Rectal smooth muscle tissue (tissue), 1 donor: ENCODE results near the gene PLEKHG4B.
"Not testable (repeated sequence)": the region's sequence is repeated elsewhere in the genome, so short reads cannot be mapped to it uniquely, and the experiment has no call there.

Source experiments
- H3K27ac ChIP-seq: one replicate; pipeline ENCODE4 v1.7.0; 2013; ENCODE audit warnings: low read depth, low read length, inconsistent platforms
- H3K27me3 ChIP-seq: one replicate; pipeline ENCODE4 v1.7.0; 2013; ENCODE audit warnings: low read length; ENCODE audit not compliant: control insufficient read depth, insufficient read depth
- H3K36me3 ChIP-seq: one replicate; pipeline ENCODE4 v1.7.0; 2013; ENCODE audit warnings: low read length; ENCODE audit not compliant: control insufficient read depth, insufficient read depth
- H3K4me1 ChIP-seq: one replicate; pipeline ENCODE4 v1.7.0; 2013; ENCODE audit warnings: low read length; ENCODE audit not compliant: control insufficient read depth, insufficient read depth
- H3K4me3 ChIP-seq: one replicate; pipeline ENCODE4 v1.7.0; 2013; ENCODE audit warnings: low read length
- H3K9ac ChIP-seq: one replicate; pipeline ENCODE4 v1.7.0; 2013; ENCODE audit warnings: low read length

The PLEKHG4B gene

DNA sequence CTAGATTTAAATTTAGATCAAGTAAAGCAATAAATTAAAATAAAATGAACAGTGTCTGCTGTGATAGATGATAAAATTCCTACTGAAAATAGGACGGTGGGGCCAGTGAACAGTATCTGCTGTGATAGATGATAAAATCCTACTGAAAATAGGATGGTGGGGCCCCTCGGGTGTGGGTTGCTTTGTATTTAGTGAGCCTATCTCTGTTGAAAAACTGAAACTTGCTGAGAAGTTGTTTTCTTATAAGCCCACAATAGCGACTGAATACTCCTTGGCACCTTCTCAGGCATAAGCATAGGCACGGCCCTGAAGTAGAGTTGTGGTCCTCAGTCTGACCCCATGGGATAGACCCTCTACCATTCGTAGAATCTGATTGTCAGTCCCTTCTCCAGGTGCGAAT lies 131.8 kb downstream of the PLEKHG4B start:
- H3K9ac ChIP-seq, result no peak overlapping the region
- H3K27me3 ChIP-seq, result no peaks in the 10 kb centered on the region
- H3K36me3 ChIP-seq, result peaks cover 16% of the 10 kb centered on the region
- H3K4me1 ChIP-seq, result no peaks in the 10 kb centered on the region
- no peak overlapping the region for H3K4me3 ChIP-seq
- no peak overlapping the region for H3K27ac ChIP-seq

DNA sequence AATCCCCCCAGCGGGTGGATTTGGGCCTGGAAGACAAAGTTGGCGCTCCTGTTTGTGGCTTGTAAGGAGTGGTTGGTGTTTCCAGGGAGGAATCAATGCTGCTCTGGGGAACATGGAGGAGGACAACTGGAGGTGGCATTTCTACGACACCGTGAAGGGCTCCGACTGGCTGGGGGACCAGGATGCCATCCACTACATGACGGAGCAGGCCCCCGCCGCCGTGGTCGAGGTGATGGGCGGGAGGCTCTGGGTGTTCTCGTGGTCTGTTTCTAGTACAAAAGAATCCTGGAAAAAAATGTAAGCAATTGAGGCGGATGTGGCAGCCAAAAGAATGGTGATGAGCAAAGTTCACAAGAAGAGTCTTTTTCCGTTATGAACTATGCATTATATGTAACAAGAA lies 133.4 kb downstream of the PLEKHG4B start:
- Histone ChIP-seq H3K27me3 (no peaks in the 10 kb centered on the region), H3K9ac (no peak overlapping the region), H3K4me3 (no peak overlapping the region), H3K4me1 (no peaks in the 10 kb centered on the region), H3K27ac (no peak overlapping the region), H3K36me3 (peaks cover 19% of the 10 kb centered on the region)

DNA sequence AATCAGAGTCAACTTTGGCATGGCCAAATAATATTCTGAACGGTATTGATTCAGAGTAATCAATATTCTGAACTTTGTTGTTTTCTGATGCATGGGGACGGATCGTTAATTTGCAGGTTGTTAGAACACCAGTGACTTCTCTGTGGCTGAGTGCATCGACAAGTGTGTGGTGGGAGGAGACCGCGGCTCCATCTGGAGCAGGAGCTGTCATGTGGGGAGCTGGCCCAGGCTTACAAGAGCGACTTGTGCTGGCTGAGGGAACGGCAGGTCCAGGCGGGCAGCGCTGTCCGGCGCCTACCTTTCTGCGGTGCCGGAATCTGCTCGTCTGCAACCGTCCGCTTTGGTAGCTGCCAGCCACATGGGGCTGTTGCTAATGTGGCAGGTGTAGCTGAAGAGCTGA lies 135.4 kb downstream of the PLEKHG4B start:
- not testable (repeated sequence) for H3K4me1 ChIP-seq, H3K27ac ChIP-seq, H3K4me3 ChIP-seq, H3K27me3 ChIP-seq, H3K9ac ChIP-seq
- H3K36me3 ChIP-seq, result peaks cover 23% of the 10 kb centered on the region

DNA sequence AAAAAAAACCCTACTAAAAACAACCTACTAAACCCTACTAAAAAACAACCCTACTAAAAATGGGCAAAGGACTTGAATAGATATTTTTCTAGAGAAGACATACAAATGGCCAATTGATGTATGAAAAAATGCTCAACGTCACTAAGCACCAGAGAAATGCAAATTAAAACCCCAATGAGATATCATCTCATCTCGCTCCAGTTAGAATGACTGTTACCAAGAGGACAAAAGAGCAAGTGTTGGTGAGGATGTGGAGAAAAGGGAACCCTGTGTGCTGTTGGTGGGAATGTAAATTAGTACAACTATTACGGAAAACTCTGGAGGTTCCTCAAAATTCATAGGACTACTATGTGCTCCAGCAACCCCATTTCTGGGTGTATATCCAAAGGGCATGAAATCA lies 136.9 kb downstream of the PLEKHG4B start:
- peaks cover 25% of the 10 kb centered on the region for H3K36me3 ChIP-seq
- H3K27ac ChIP-seq, result no peak overlapping the region
- no peaks in the 10 kb centered on the region for H3K27me3 ChIP-seq

DNA sequence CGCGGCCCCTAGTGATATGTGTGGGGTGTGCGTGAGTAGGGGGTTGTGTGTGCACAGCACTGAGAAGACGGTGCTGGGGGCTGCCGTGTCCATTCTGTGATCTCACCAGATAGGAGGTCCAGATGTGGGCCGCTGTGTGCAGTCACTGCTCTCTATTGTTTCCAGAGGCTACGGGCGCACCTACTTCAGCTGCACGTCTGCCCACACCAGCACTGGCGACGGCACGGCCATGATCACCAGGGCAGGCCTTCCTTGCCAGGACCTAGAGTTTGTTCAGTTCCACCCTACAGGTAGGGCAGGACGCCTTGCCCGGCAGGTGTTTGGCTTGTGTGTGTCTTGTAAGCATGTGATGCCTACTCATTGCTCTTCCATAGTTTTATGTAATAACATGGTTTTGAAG lies 138.7 kb downstream of the PLEKHG4B start:
- no peaks in the 10 kb centered on the region for H3K27me3 ChIP-seq
- H3K36me3 ChIP-seq, result peaks cover 24% of the 10 kb centered on the region
- no peaks in the 10 kb centered on the region for H3K4me1 ChIP-seq
- no peak overlapping the region for H3K4me3 ChIP-seq
- no peak overlapping the region for H3K27ac ChIP-seq
- no peak overlapping the region for H3K9ac ChIP-seq

More for the DNA sequence above, 136.9 kb downstream of the PLEKHG4B start:
- Histone ChIP-seq H3K4me1 (no peaks in the 10 kb centered on the region), H3K9ac (no peak overlapping the region), H3K4me3 (no peak overlapping the region)

DNA sequence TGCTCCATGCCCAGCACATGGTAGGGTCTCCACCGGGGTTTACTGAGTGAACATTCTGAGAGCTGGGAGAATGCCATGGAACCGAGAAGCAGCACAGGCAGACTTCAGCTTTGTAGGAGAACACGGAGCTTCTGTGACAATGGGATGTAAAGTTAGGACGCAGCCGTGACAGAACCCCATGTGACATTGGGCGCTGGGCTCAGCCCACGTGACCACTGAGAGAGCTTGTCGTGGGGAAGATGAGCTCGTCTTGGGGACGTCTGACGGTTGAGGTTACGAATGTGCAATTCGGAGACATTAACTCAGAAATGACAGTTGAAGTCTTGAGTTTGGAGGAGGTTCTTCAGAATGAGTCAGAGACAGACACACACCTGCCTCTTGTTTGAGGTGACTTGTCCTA lies 139.7 kb downstream of the PLEKHG4B start:
- no peaks in the 10 kb centered on the region for H3K27me3 ChIP-seq
- peaks cover 18% of the 10 kb centered on the region for H3K36me3 ChIP-seq
- H3K9ac ChIP-seq, result no peak overlapping the region
- no peak overlapping the region for H3K27ac ChIP-seq
- H3K4me3 ChIP-seq, result no peak overlapping the region
- no peaks in the 10 kb centered on the region for H3K4me1 ChIP-seq

DNA sequence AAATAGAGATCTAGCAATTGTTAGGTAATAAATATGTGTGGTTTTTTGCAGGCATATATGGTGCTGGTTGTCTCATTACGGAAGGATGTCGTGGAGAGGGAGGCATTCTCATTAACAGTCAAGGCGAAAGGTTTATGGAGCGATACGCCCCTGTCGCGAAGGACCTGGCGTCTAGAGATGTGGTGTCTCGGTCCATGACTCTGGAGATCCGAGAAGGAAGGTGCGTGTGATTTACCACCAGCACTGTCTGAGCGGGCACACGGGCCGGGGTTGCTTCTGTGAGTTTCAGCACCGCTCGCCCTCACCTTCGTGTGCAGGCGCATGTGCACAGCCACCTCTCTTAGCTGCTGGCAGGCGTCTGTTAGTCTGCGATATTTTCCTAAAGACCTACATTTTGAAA lies 141.5 kb downstream of the PLEKHG4B start:
- peaks cover 16% of the 10 kb centered on the region for H3K36me3 ChIP-seq
- not testable (repeated sequence) for H3K4me1 ChIP-seq, H3K27me3 ChIP-seq, H3K4me3 ChIP-seq, H3K27ac ChIP-seq, H3K9ac ChIP-seq

DNA sequence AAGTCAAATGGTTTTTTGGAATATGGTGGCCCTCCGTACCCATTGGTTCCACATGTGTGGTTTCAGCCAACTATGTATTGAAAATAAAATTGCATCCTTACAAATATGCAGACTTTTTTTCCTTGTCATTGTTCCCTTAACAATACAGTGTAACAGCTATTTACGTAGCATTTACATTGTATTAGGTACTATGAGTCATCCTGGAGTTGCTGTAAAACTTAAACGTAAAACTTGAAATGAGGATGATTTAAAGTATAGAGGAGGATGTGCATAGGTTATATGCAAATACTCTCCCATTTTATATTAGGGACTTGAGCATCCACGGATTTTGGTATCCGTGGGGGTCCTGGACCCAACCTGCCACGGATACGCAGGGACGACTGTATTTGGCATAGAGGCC lies 142.5 kb downstream of the PLEKHG4B start:
- no peak overlapping the region for H3K27ac ChIP-seq
- H3K4me3 ChIP-seq, result no peak overlapping the region
- H3K36me3 ChIP-seq, result peaks cover 12% of the 10 kb centered on the region
- H3K9ac ChIP-seq, result no peak overlapping the region
- H3K27me3 ChIP-seq, result no peaks in the 10 kb centered on the region
- no peaks in the 10 kb centered on the region for H3K4me1 ChIP-seq

DNA sequence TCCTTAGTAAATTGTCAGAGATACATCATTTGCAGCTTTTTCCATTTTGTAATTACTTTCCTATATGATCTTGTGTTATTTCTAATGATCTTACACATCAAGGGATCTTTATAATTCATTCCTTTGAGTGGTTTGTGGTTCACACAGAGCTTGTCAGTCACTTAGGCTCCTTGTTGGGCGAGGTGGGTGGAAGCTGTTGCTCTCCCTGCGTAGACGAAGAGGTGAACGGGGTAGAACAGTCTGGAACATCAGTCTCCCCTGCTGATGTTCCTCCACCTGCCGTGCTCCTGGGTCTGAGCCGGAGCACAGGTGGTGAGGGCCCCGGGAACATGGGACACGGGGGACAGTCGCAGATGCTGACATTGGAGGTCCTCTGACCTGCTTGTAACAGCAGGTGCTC lies 143.6 kb downstream of the PLEKHG4B start:
- H3K4me1 ChIP-seq, H3K27ac ChIP-seq, H3K4me3 ChIP-seq, H3K27me3 ChIP-seq, H3K9ac ChIP-seq: not testable (repeated sequence)
- peaks cover 11% of the 10 kb centered on the region for H3K36me3 ChIP-seq

DNA sequence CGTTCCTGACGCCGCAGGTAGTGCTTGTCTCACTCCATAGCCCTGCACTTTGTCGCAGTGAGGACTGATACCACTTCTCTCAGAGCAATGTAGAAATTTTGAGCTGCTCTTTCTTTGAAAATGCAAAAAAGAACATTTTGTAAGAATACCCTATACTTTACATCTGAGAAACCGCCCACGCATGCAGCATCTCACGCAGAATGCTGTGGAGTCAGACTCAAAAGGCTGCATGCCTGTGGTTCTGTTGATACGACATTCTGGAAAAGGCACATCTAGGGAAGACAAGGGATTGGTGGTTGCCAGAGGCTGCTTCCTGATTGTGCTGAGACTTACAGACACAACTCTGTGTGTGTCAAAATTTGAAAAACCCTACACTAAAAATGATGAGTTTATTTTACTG lies 146.0 kb downstream of the PLEKHG4B start:
- peaks cover 11% of the 10 kb centered on the region for H3K36me3 ChIP-seq
- not testable (repeated sequence) for H3K27ac ChIP-seq, H3K4me3 ChIP-seq, H3K4me1 ChIP-seq, H3K9ac ChIP-seq, H3K27me3 ChIP-seq
